Endothelial cell of umbilical vein (primary cell): ENCODE results near the gene GABRA4.

Experiments used
- CTCF ChIP-seq, 2 donors: IDR thresholded peaks; 1 replicate in 1 of 2; 2 replicates in 1 of 2; pipeline ENCODE4 v1.5.1; 2011; ENCODE audit warnings: low read length in 2 of 2, mild to moderate bottlenecking in 2 of 2, moderate library complexity in 2 of 2, control low read depth in 1 of 2, inconsistent platforms in 1 of 2, low read depth in 1 of 2; ENCODE audit not compliant: insufficient read depth in 1 of 2; ENCODE audit errors: extremely low read depth in 1 of 2
- MYC ChIP-seq: IDR thresholded peaks from one replicate; pipeline ENCODE4 v1.6.1; 2011; ENCODE audit warnings: mild to moderate bottlenecking, low read depth, low read length
- POLR2A ChIP-seq: IDR thresholded peaks from 2 replicates; pipeline ENCODE4 v1.6.1; 2012; ENCODE audit warnings: low read depth, mild to moderate bottlenecking, control low read depth, low read length

GRCh38 chr4:46870411-46870810 is 123.0 kb downstream of the GABRA4 start:
- TF ChIP-seq CTCF (IDR thresholded peaks at IDR 0.05; ENCODE audit: extremely low read depth in 1 of 2, insufficient read depth in 1 of 2, low read depth in 1 of 2, low read length in 2 of 2) (no peak), MYC (no peak), POLR2A (no peak)
